Neural progenitor cell (in vitro differentiated cells): ENCODE measurements around the gene SLC3A2.

Source experiments
- CTCF ChIP-seq: fragments of 200-600 bp; sonication (generic); IDR thresholded peaks from 2 replicates; pipeline ENCODE4 v1.5.1; 2017; ENCODE audit warnings: antibody characterized with exemption, mild to moderate bottlenecking
- EZH2phosphoT487 ChIP-seq: fragments of 200-600 bp; sonication (generic); IDR thresholded peaks from 2 replicates; pipeline ENCODE4 v1.6.1; 2017; ENCODE audit warnings: antibody characterized with exemption

GRCh38 chr11:62854825-62855570 lies 25.7 kb upstream of the SLC3A2 start:
- TF ChIP-seq CTCF (no peak), EZH2phosphoT487 (no peak)
